Right lobe of liver (tissue), 6 donors: ENCODE measurements around the gene RALBP1. TPM values are rescaled to one million over a fixed set of nuclear protein-coding genes. Genes with fewer than 3 reads are reported as not detected.

ENCODE experiments used
- ATAC-seq, 4 donors: fragments of 200-7000 bp; cut with Tn5 transposase; one replicate each; pipeline ENCODE4 v1.9.1; 2020; ENCODE audit warnings: mild to moderate bottlenecking in 4 of 4, moderate library complexity in 4 of 4
- DNase-seq, 3 donors: peaks; one replicate each; pipeline ENCODE4 v3.0.0-alpha.2; 2020
- H3K27ac ChIP-seq, 3 donors: fragments of 200-600 bp; one replicate each; pipeline ENCODE4 v1.8.0; 2022
- H3K27me3 ChIP-seq, 2 donors: fragments of 200-600 bp; one replicate each; pipeline ENCODE4 v1.8.0; 2022
- H3K36me3 ChIP-seq, 4 donors: fragments of 200-600 bp; sonication (generic) in 1 of 4; one replicate each; pipeline versions ENCODE4 v1.5.1 to v1.8.0; 2017 to 2022; ENCODE audit warnings: control low read depth in 1 of 4
- H3K4me1 ChIP-seq, 4 donors: fragments of 200-600 bp; sonication (generic) in 1 of 4; one replicate each; pipeline versions ENCODE4 v1.5.1 to v1.8.0; 2017 to 2022; ENCODE audit warnings: control low read depth in 1 of 4
- H3K4me3 ChIP-seq, 3 donors: fragments of 200-600 bp; one replicate each; pipeline ENCODE4 v1.8.0; 2022
- H3K9me3 ChIP-seq, 4 donors: fragments of 200-600 bp; sonication (generic) in 1 of 4; one replicate each; pipeline versions ENCODE4 v1.5.1 to v1.8.0; 2017 to 2022; ENCODE audit warnings: control low read depth in 1 of 4
- POLR2A ChIP-seq: fragments of 450-650 bp; IDR thresholded peaks from one replicate; pipeline ENCODE4 v1.6.1; 2017; ENCODE audit warnings: antibody characterized with exemption, mild to moderate bottlenecking
- WGBS: methylation state at CpG from one replicate; pipeline ENCODE4 v1.1.6; 2018; ENCODE audit warnings: low coverage, low lambda C conversion rate; ENCODE audit not compliant: insufficient coverage; ENCODE audit errors: missing lambda C conversion rate; 5-methylcytosine and 5-hydroxymethylcytosine counted together
- intact Hi-C, 2 donors: fragments of 100-400 bp; cut with DNase I; formaldehyde crosslinking; loops; one replicate each; pipeline versions ENCODE4 v1.11.2 to v1.14.1; 2022
- total RNA-seq, 6 experiments: library from RNA; depleted of rRNA in 2 of 6; stranded (reverse); fragments of >200 nt in 2 of 6; fragmentation: NEBNext Ultra II Directional in 3 of 6; extraction: Animal tissue kit (Norgen Biotek cat#: 25700) in 3 of 6; gene quantifications; one replicate each; pipeline versions ENCODE4 v1.1.0 to v1.2.4, GENCODE V29; 2016 to 2023
- TF ChIP-seq, protein P1 (sequence below), 4 donors: fragments of 200-600 bp in 3 of 4; fragments of 450-650 bp in 1 of 4; IDR thresholded peaks; one replicate each; pipeline versions ENCODE4 v1.5.1 to v1.8.0; 2016 to 2022; ENCODE audit warnings: antibody characterized with exemption in 4 of 4, mild to moderate bottlenecking in 2 of 4
- donor health status: DM: no; HTN: yes; CAD: no.
- donor health status: DM: no; HTN: no; CAD: no.
- donor health status: DM: no; HTN: no; CAD: no.
- donor health status: DM: no; HTN: yes; CAD: no.
- donor health status: DM: no; HTN: yes; CAD: no.

RALBP1 gene
- total RNA-seq, 6 experiments from 2014 or later: 16.3 to 35.9 (median 21.5) TPM

DNA sequence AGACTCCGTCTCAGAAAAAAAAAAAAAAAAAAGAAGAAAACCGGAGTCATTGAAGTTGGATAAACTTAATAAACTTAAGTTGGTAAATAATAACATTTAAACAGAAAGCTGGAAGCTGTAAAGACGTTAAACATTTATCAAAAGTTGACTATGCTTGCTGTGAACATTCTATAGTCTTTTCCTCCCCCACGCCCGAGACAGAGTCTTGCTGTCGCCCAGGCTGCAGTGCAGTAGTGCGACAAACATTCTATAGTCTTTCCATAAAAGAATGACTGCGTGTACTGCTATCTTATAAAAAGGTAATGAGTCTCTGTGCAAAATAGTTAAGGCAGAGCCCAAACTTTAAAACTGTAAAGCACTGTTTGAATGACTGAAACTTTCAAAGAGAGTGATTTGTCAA, 93.9 kb downstream of the RALBP1 start:
- Histone ChIP-seq H3K27ac (no peak overlapping the region), H3K36me3 (peaks cover 0 to 5% (median 0%) of the 10 kb centered on the region in 4 donors), H3K4me1 (no peaks in the 10 kb centered on the region), H3K4me3 (no peak overlapping the region), H3K9me3 (no peaks in the 10 kb centered on the region), H3K27me3 (no peaks in the 10 kb centered on the region)
- ATAC-seq: no peak
- intact Hi-C loops: no loop called here
- TF ChIP-seq, protein P1, sequence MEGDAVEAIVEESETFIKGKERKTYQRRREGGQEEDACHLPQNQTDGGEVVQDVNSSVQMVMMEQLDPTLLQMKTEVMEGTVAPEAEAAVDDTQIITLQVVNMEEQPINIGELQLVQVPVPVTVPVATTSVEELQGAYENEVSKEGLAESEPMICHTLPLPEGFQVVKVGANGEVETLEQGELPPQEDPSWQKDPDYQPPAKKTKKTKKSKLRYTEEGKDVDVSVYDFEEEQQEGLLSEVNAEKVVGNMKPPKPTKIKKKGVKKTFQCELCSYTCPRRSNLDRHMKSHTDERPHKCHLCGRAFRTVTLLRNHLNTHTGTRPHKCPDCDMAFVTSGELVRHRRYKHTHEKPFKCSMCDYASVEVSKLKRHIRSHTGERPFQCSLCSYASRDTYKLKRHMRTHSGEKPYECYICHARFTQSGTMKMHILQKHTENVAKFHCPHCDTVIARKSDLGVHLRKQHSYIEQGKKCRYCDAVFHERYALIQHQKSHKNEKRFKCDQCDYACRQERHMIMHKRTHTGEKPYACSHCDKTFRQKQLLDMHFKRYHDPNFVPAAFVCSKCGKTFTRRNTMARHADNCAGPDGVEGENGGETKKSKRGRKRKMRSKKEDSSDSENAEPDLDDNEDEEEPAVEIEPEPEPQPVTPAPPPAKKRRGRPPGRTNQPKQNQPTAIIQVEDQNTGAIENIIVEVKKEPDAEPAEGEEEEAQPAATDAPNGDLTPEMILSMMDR (IDR thresholded peaks at IDR 0.05): no peak
- TF ChIP-seq POLR2A: no peak
- DNase-seq: no peak
- WGBS: 90% methylated on average over 7 of the region's 8 CpGs

DNA sequence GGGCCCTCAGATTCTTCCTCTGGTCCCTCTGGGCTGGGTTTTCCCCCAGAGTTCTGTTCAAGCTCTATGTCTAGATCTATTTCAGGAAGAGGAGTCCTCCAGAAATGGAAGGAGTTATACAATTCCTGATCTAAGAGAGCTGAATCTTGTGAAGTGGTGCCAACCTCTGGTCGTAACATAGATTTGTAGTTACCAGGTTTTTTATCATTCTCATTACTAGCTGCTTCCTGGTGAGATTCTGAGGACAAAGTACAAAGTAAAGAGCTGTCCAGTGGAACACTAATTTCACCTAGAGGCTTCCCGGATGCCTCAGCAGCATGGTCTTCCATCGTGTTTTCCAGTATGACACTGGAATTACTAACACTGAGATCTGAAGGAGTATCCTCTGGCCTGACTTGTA, 94.9 kb downstream of the RALBP1 start:
- WGBS: 38% methylated on average over 3 of the region's 3 CpGs
- intact Hi-C loops: no loop called here
- no peak overlapping the region for H3K4me3 ChIP-seq
- H3K36me3 ChIP-seq: peaks cover 0 to 5% (median 0%) of the 10 kb centered on the region in 4 donors
- no peaks in the 10 kb centered on the region for H3K4me1 ChIP-seq
- no peaks in the 10 kb centered on the region for H3K27me3 ChIP-seq
- no peak for TF ChIP-seq POLR2A
- TF ChIP-seq, protein P1 (IDR thresholded peaks at IDR 0.05): no peak
- ATAC-seq: peak; percentile 49 to 86 (median 64)
- H3K9me3 ChIP-seq: no peaks in the 10 kb centered on the region
- H3K27ac ChIP-seq: no peak overlapping the region
- no peak for DNase-seq

DNA sequence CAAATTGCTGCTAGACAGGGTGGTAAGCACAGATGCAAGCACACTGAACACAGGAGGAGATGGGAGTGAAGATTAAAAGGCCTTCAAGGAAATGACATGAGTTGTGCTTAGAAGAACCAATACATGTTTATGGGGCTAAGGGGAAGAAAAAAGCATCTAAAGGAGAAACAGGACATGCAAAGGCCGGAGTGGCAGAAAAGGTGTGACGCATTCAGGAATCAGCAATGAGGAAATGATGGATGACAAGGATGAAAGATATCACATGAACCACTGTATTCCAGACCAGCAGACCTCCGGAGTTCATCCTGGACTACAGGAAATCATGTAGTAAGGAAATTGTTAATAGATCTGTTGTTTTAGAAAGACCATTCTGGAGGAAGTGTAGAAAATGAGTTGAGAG, 96.2 kb downstream of the RALBP1 start:
- peaks cover 0 to 5% (median 0%) of the 10 kb centered on the region in 4 donors for H3K36me3 ChIP-seq

DNA sequence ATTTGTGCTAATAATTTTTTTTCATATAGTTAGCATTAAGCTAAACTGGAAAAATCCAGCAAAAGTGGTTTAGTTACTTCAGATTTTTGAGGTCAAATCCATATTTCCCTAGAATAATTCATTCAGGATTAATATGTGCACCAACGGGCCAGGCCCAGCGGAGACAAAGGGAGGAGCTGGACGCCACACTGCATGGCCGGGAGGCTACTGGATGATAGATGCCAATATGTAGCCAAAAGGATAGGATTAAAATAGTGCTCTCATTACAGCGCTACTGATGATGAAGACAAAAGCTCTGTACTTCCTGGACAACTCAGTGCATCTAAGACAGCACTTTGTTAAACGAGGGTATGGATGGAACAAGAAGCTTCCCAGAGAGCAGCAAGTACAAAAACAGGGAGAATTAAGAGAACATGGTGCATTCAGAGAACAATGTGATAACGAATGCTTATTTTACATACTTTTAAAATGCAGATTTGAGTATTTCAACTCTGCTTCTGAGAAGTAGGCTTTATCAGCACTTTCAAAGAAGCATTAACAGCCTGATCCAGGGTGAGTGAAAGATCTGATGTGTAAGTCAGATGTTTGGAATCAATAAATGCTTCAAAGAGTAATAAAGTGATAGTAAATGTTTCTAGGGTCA, 99.3 kb downstream of the RALBP1 start:
- H3K9me3 ChIP-seq: no peaks in the 10 kb centered on the region
- intact Hi-C loops: no loop called here
- WGBS: 95% methylated on average over 7 of the region's 7 CpGs
- H3K4me3 ChIP-seq: no peak overlapping the region
- TF ChIP-seq POLR2A: no peak
- TF ChIP-seq, protein P1 (IDR thresholded peaks at IDR 0.05): no peak
- H3K27ac ChIP-seq: no peak overlapping the region
- ATAC-seq (no peak), DNase-seq (no peak)
- H3K4me1 ChIP-seq: peaks cover 0 to 9% (median 0%) of the 10 kb centered on the region in 4 donors
- H3K27me3 ChIP-seq: no peaks in the 10 kb centered on the region
- H3K36me3 ChIP-seq: peaks cover 0 to 4% (median 0%) of the 10 kb centered on the region in 4 donors

More for the DNA sequence above, 96.2 kb downstream of the RALBP1 start:
- peaks cover 0 to 9% (median 0%) of the 10 kb centered on the region in 4 donors for H3K4me1 ChIP-seq
- WGBS: 61% methylated on average over 3 of the region's 3 CpGs
- no peak overlapping the region for H3K27ac ChIP-seq
- no peak overlapping the region for H3K4me3 ChIP-seq
- no peak for DNase-seq
- no peaks in the 10 kb centered on the region for H3K9me3 ChIP-seq
- TF ChIP-seq POLR2A: no peak
- TF ChIP-seq, protein P1 (IDR thresholded peaks at IDR 0.05): no peak
- ATAC-seq: no peak
- H3K27me3 ChIP-seq: no peaks in the 10 kb centered on the region
- intact Hi-C loops: no loop called here
